Neuron (in vitro differentiated cells): ENCODE results near the gene PILRB.
"Not testable (repeated sequence)": the region's sequence is repeated elsewhere in the genome, so short reads cannot be mapped to it uniquely, and the experiment has no call there.

ENCODE experiments used
- H2AFZ ChIP-seq: one replicate; pipeline ENCODE4 v1.6.1; 2013; ENCODE audit warnings: low read depth, mild to moderate bottlenecking, inconsistent platforms, low read length, moderate library complexity
- H3K27me3 ChIP-seq: one replicate; pipeline ENCODE4 v1.6.1; 2013; ENCODE audit warnings: low read length; ENCODE audit not compliant: insufficient read depth
- H3K36me3 ChIP-seq: one replicate; pipeline ENCODE4 v1.6.1; 2013; ENCODE audit warnings: low read length; ENCODE audit not compliant: insufficient read depth
- H3K4me1 ChIP-seq: one replicate; pipeline ENCODE4 v1.6.1; 2013; ENCODE audit warnings: low read length; ENCODE audit not compliant: insufficient read depth
- H3K4me3 ChIP-seq: 2 replicates; pipeline ENCODE4 v1.5.1; 2013; ENCODE audit warnings: mild to moderate bottlenecking, low read length, moderate library complexity
- H3K9me3 ChIP-seq: one replicate; pipeline ENCODE4 v1.6.1; 2013; ENCODE audit warnings: low read length

The PILRB gene

DNA sequence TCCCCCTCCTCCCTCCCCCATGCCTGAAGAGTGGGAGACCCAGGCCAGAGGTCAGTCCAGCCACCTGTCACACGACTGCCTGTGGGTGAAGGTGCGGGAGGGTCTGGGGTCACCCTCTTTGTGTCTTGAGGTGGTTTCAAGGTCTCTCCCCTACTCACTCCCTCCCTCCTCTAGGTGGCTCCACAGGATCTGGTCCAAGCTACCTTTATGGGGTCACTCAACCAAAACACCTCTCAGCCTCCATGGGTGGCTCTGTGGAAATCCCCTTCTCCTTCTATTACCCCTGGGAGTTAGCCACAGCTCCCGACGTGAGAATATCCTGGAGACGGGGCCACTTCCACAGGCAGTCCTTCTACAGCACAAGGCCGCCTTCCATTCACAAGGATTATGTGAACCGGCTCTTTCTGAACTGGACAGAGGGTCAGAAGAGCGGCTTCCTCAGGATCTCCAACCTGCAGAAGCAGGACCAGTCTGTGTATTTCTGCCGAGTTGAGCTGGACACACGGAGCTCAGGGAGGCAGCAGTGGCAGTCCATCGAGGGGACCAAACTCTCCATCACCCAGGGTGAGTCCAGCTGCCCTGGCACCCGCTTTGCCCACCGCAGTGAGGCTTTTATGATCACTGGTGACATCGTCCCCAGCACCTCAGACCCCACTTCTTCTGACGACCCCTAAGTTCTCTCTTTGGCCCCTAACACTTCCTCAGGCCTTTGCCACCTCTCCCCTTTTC is 16.1 kb downstream of the PILRB start:
- H3K9me3 ChIP-seq, H2AFZ ChIP-seq, H3K27me3 ChIP-seq, H3K36me3 ChIP-seq, H3K4me3 ChIP-seq: not testable (repeated sequence)
- H3K4me1 ChIP-seq: peaks cover 13% of the 10 kb centered on the region

DNA sequence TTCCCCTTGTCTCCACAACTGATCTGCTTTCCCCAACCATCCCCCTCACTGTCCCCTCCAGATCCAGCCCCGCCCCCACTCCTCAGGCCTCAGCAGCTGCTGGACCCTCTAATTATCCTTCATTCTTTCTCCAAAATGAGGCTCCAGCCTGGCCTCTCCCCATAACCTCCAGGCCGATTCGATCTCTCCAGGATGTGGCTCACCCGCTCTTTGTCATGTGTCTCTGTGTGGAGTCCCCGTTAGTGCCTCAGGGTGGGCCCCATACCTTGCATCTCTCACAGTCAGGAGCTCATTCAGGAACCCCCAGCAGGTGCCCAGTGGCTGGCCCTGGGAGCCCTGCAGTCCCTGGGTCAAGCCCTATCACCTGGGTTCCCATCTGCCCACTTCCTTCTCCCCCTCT is 16.7 kb downstream of the PILRB start:
- peaks cover 13% of the 10 kb centered on the region for H3K4me1 ChIP-seq
- H2AFZ ChIP-seq: no peak overlapping the region
- no peaks in the 10 kb centered on the region for H3K9me3 ChIP-seq
- no peak overlapping the region for H3K4me3 ChIP-seq
- H3K36me3 ChIP-seq: no peaks in the 10 kb centered on the region
- H3K27me3 ChIP-seq: no peaks in the 10 kb centered on the region

DNA sequence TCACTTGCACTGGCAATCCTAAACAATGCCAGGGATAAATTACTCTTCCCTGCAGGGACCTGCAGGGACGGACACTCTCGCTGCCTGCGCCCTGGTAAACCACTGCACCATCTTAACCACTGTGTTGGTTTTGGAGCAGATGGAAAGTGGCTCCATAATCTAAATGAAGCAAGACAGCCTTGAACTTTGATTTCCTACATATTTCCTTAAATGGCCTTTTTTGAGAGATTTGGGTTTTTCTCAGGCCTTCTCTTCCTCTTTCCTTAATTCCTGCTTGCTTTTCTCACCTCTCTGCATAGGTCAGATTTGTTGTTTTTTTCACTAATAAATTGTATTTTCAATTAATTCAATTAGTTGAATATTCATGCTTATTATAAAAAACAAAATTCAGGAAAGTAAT is 18.1 kb downstream of the PILRB start:
- H2AFZ ChIP-seq: no peak overlapping the region
- H3K4me1 ChIP-seq: peaks cover 10% of the 10 kb centered on the region
- H3K4me3 ChIP-seq: no peak overlapping the region
- H3K9me3 ChIP-seq: no peaks in the 10 kb centered on the region
- H3K36me3 ChIP-seq: no peaks in the 10 kb centered on the region
- no peaks in the 10 kb centered on the region for H3K27me3 ChIP-seq

GRCh38 chr7:100378114-100378755 is 20.3 kb downstream of the PILRB start:
- Histone ChIP-seq H3K36me3 (no peaks in the 10 kb centered on the region), H2AFZ (no peak overlapping the region), H3K9me3 (no peaks in the 10 kb centered on the region), H3K27me3 (no peaks in the 10 kb centered on the region), H3K4me3 (no peak overlapping the region), H3K4me1 (peaks cover 5% of the 10 kb centered on the region)

GRCh38 chr7:100380196-100380595 is 22.3 kb downstream of the PILRB start:
- Histone ChIP-seq H3K9me3 (no peaks in the 10 kb centered on the region), H2AFZ (no peak overlapping the region), H3K27me3 (no peaks in the 10 kb centered on the region), H3K36me3 (no peaks in the 10 kb centered on the region), H3K4me3 (no peak overlapping the region), H3K4me1 (no peaks in the 10 kb centered on the region)

- not testable (repeated sequence) for H3K36me3 ChIP-seq, H3K4me3 ChIP-seq, H2AFZ ChIP-seq, H3K9me3 ChIP-seq, H3K4me1 ChIP-seq, H3K27me3 ChIP-seq
Observed at GRCh38 chr7:100381531-100382233, 23.8 kb downstream of the PILRB start.

DNA sequence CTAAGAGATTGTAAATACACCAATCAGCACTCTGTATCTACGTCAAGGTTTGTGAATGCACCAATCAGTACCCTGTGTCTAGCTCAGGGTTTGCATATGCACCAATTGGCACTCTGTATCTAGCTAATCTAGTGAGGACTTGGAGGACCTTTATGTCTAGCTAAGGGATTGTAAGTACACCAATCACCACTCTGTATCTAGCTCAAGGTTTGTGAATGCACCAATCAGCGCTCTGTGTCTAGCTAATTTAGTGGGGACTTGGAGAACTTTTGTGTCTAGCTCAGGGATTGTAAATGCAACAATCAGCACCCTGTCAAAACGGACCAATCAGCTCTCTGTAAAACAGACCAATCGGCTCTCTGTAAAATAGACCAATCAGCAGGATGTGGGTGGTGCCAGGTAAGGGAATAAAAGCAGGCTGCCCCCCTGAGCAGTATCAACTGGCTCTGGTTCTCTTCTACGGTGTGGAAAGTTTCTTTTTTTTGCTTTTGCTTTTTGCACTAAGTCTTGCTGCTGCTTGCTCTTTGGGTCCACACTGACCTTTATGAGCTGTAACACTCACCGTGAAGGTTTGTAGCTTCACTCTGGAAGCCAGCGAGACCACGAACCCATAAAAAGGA is 24.4 kb downstream of the PILRB start:
- H3K9me3 ChIP-seq, H3K4me1 ChIP-seq, H3K27me3 ChIP-seq, H3K36me3 ChIP-seq, H2AFZ ChIP-seq, H3K4me3 ChIP-seq: not testable (repeated sequence)

GRCh38 chr7:100384628-100385294 is 26.8 kb downstream of the PILRB start:
- Histone ChIP-seq H3K27me3 (no peaks in the 10 kb centered on the region), H3K36me3 (no peaks in the 10 kb centered on the region), H3K9me3 (no peaks in the 10 kb centered on the region), H3K4me3 (no peak overlapping the region), H2AFZ (no peak overlapping the region), H3K4me1 (no peaks in the 10 kb centered on the region)

GRCh38 chr7:100386940-100387339 is 29.0 kb downstream of the PILRB start:
- Histone ChIP-seq H2AFZ (no peak overlapping the region), H3K9me3 (no peaks in the 10 kb centered on the region), H3K4me3 (no peak overlapping the region), H3K27me3 (no peaks in the 10 kb centered on the region), H3K36me3 (no peaks in the 10 kb centered on the region), H3K4me1 (no peaks in the 10 kb centered on the region)

GRCh38 chr7:100387695-100388094 is 29.8 kb downstream of the PILRB start:
- H3K36me3 ChIP-seq: no peaks in the 10 kb centered on the region

GRCh38 chr7:100389437-100390088 is 31.6 kb downstream of the PILRB start:
- Histone ChIP-seq H2AFZ (no peak overlapping the region), H3K36me3 (no peaks in the 10 kb centered on the region), H3K9me3 (no peaks in the 10 kb centered on the region), H3K4me3 (no peak overlapping the region), H3K27me3 (no peaks in the 10 kb centered on the region), H3K4me1 (no peaks in the 10 kb centered on the region)

More at GRCh38 chr7:100387695-100388094, 29.8 kb downstream of the PILRB start:
- H3K27me3 ChIP-seq: no peaks in the 10 kb centered on the region
- H3K4me1 ChIP-seq: no peaks in the 10 kb centered on the region
- H2AFZ ChIP-seq: no peak overlapping the region
- H3K9me3 ChIP-seq: no peaks in the 10 kb centered on the region
- no peak overlapping the region for H3K4me3 ChIP-seq

GRCh38 chr7:100390286-100391009 is 32.5 kb downstream of the PILRB start:
- no peak overlapping the region for H2AFZ ChIP-seq
- no peaks in the 10 kb centered on the region for H3K9me3 ChIP-seq
- no peaks in the 10 kb centered on the region for H3K36me3 ChIP-seq
- H3K4me1 ChIP-seq: no peaks in the 10 kb centered on the region
- H3K27me3 ChIP-seq: no peaks in the 10 kb centered on the region
- H3K4me3 ChIP-seq: no peak overlapping the region
